Omental fat pad (tissue), 4 donors: ENCODE results near the gene WIPF3. TPM values are rescaled to one million over a fixed set of nuclear protein-coding genes. Genes with fewer than 3 reads are reported as not detected.

Experiments
- ATAC-seq: fragments of 150-250 bp; one replicate; pipeline ENCODE4 v1.9.1; 2016; ENCODE audit warnings: mild to moderate bottlenecking, moderate library complexity; ENCODE audit not compliant: low FRiP score
- DNase-seq: peaks from one replicate; pipeline ENCODE4 v3.0.0-alpha.2; 2019; ENCODE audit warnings: low spot score
- CTCF ChIP-seq, 3 donors: fragments of 450-650 bp; IDR thresholded peaks; one replicate each; pipeline ENCODE4 v1.5.1; 2016 to 2017; ENCODE audit warnings: antibody characterized with exemption in 3 of 3, mild to moderate bottlenecking in 3 of 3, moderate library complexity in 2 of 3
- total RNA-seq, 4 donors: library from RNA; depleted of rRNA; stranded (reverse); fragments of >200 nt; gene quantifications; one replicate each; pipeline ENCODE4 v1.1.0, GENCODE V29; 2016

WIPF3 gene
- 1 to 10 TPM in 1 of 4 donors, under 1 TPM in 3; 0.19 to 1.6 (median 0.37) TPM for total RNA-seq

- no peak for TF ChIP-seq CTCF (IDR thresholded peaks at IDR 0.05)
- ATAC-seq = peak; percentile 47
- no peak for DNase-seq
These were observed at the start of gene WIPF3 for GRCh38 chr7:29806208-29806994. Gene WIPF3, plus strand, starts transcription at chr7:29806508. Its CDS starts 28,217 bp downstream, at chr7:29834725.

GRCh38 chr7:29763266-29763665 lies 43.0 kb upstream of the WIPF3 start:
- TF ChIP-seq CTCF (IDR thresholded peaks at IDR 0.05) = no peak
- DNase-seq (no peak), ATAC-seq (no peak)

- no peak for TF ChIP-seq CTCF (IDR thresholded peaks at IDR 0.05)
- ATAC-seq (no peak), DNase-seq (no peak)
These were observed 42.1 kb upstream of the WIPF3 start for GRCh38 chr7:29764227-29764626.

- TF ChIP-seq CTCF (IDR thresholded peaks at IDR 0.05) = no peak
- DNase-seq (no peak), ATAC-seq (no peak)
These were observed 40.8 kb upstream of the WIPF3 start for GRCh38 chr7:29765490-29765889.

- no peak for ATAC-seq
These were observed 35.9 kb upstream of the WIPF3 start for GRCh38 chr7:29770371-29770770.

GRCh38 chr7:29771081-29771816 lies 35.1 kb upstream of the WIPF3 start:
- TF ChIP-seq CTCF (IDR thresholded peaks at IDR 0.05) = no peak
- no peak for DNase-seq
- ATAC-seq = no peak

More at GRCh38 chr7:29770371-29770770, 35.9 kb upstream of the WIPF3 start:
- TF ChIP-seq CTCF (IDR thresholded peaks at IDR 0.05) = no peak
- no peak for DNase-seq
